HFFc6 (cell line): ENCODE data around the gene MAPRE2. TPM values are rescaled to one million over a fixed set of nuclear protein-coding genes. Genes with fewer than 3 reads are reported as not detected.

Experiments used
- DNase-seq: peaks from one replicate; pipeline ENCODE4 v3.0.0-alpha.2; 2018
- H3K27ac Mint-ChIP-seq: 2 replicates; pipeline ENCODE4 v1.8.0; 2020; ENCODE audit warnings: mild to moderate bottlenecking, mixed read lengths
- H3K27me3 Mint-ChIP-seq: 2 replicates; pipeline ENCODE4 v1.8.0; 2021; ENCODE audit warnings: mild to moderate bottlenecking, moderate library complexity, mixed read lengths; ENCODE audit not compliant: insufficient read depth
- H3K36me3 Mint-ChIP-seq: 2 replicates; pipeline ENCODE4 v1.8.0; 2021; ENCODE audit warnings: low read depth, mixed read lengths
- H3K4me1 Mint-ChIP-seq: 2 replicates; pipeline ENCODE4 v1.8.0; 2020; ENCODE audit warnings: low read depth, mixed read lengths
- H3K4me3 Mint-ChIP-seq: 2 replicates; pipeline ENCODE4 v1.8.0; 2020; ENCODE audit warnings: mild to moderate bottlenecking, moderate library complexity, mixed read lengths
- H3K9me3 Mint-ChIP-seq: 2 replicates; pipeline ENCODE4 v1.8.0; 2020; ENCODE audit warnings: mild to moderate bottlenecking, mixed read lengths
- total RNA-seq, 6 experiments: library from RNA; stranded (reverse); fragmentation: NEBNext Ultra II Directional; extraction: Animal tissue kit (Norgen Biotek cat#: 25700); gene quantifications; 2 replicates in 1 of 6; 3 replicates in 5 of 6; pipeline ENCODE4 v1.2.3, GENCODE V29; 2021
- TF ChIP-seq, protein P1 (sequence below): fragments of 200-600 bp; sonication (generic); IDR thresholded peaks from 2 replicates; pipeline ENCODE4 v1.5.0; 2021; ENCODE audit warnings: antibody characterized with exemption, mild to moderate bottlenecking

Gene MAPRE2
- total RNA-seq, 6 experiments from 2014 or later: 22.4 to 39.1 (median 24.4) TPM

DNA sequence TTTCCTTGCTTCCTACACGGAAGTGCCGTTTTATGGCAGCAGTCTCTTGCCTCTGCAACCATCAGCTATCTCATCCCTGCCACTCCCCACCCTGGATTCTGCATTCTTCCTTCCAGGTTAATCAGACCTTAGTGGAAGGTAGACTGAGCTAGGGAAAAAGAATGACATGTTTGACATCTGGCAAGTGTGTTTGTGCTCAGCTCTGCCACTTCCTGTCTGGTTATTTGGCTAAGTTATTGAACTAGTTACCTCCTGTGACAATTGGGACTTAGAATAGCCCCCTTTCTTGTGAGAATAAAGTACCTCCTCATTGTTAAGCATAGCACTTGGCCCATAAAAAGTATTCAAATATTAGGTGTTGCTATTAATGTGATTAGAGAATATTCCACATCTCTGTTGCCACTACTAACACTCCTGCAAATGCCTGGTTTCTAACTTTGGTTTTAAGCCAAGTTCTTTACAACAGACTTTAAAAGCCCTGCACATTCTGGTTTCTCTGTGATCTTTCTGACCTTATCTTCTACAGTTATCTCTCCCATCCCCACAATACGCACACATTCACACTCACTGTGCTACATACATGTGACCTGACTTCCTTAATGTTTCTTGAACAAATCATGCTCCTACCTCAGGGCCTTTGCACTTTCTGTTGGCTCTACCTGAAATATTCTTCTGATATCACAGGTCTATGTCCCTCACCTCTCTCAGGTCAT, 10.8 kb upstream of the MAPRE2 start:
- DNase-seq: no peak
- Mint-ChIP-seq H3K4me3 (no peak overlapping the region), H3K4me1 (peaks cover 29% of the 10 kb centered on the region), H3K9me3 (no peaks in the 10 kb centered on the region), H3K27ac (peak overlapping the region; percentile 85; the same call in 1 of the 2 replicates), H3K27me3 (no peaks in the 10 kb centered on the region), H3K36me3 (no peaks in the 10 kb centered on the region)
- TF ChIP-seq, protein P1, sequence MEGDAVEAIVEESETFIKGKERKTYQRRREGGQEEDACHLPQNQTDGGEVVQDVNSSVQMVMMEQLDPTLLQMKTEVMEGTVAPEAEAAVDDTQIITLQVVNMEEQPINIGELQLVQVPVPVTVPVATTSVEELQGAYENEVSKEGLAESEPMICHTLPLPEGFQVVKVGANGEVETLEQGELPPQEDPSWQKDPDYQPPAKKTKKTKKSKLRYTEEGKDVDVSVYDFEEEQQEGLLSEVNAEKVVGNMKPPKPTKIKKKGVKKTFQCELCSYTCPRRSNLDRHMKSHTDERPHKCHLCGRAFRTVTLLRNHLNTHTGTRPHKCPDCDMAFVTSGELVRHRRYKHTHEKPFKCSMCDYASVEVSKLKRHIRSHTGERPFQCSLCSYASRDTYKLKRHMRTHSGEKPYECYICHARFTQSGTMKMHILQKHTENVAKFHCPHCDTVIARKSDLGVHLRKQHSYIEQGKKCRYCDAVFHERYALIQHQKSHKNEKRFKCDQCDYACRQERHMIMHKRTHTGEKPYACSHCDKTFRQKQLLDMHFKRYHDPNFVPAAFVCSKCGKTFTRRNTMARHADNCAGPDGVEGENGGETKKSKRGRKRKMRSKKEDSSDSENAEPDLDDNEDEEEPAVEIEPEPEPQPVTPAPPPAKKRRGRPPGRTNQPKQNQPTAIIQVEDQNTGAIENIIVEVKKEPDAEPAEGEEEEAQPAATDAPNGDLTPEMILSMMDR: no peak

DNA sequence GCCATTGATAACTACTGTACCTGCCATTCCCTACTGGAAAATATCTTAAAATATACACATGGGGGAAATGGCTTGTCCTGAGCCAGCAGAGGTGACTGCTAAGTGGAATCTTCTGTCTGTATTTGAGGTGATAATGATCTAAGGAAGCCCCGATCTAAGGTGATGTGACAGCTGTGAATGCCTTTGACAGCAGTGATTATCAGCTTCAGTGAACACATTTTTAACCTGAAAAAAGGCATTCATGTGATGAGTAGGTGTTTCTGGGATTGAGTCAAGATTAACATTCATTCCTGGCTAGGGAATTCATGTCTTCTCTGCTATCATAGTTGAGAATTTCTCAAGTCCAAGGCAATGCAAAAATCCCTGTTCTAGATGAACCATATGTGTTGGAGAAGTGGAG, 9.1 kb upstream of the MAPRE2 start:
- H3K27me3 Mint-ChIP-seq: peaks cover 3% of the 10 kb centered on the region
- peaks cover 29% of the 10 kb centered on the region for H3K4me1 Mint-ChIP-seq
- H3K36me3 Mint-ChIP-seq: no peaks in the 10 kb centered on the region
- TF ChIP-seq, protein P1: no peak
- DNase-seq: no peak
- no peaks in the 10 kb centered on the region for H3K9me3 Mint-ChIP-seq
- no peak overlapping the region for H3K27ac Mint-ChIP-seq
- no peak overlapping the region for H3K4me3 Mint-ChIP-seq

DNA sequence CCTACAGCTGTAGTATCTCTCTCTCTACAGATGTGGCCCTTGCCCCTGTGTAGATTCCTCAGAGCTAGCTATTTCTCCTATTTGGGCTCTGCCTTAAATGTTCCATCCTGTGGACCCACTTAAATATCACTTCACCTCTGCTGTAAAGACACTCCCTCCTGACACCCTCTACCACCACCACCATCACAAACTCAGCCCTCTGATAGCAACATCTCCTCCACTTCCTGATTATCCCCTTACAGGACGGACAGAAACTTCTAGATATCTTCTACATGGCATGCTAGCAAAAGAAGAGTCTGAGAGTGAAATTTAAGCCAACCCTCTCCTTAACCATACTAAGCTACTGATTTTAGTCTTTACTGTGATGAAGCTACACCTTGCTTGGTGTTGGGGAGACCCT, 3.2 kb upstream of the MAPRE2 start:
- DNase-seq: no peak
- TF ChIP-seq, protein P1: no peak
- Mint-ChIP-seq H3K36me3 (no peaks in the 10 kb centered on the region), H3K27me3 (peaks cover 3% of the 10 kb centered on the region), H3K4me1 (peaks cover 41% of the 10 kb centered on the region), H3K4me3 (no peak overlapping the region), H3K9me3 (no peaks in the 10 kb centered on the region), H3K27ac (no peak overlapping the region)

- Mint-ChIP-seq H3K27ac (peak overlapping the region; percentile 73; the same call in 1 of the 2 replicates), H3K4me3 (no peak overlapping the region), H3K4me1 (peaks cover 50% of the 10 kb centered on the region), H3K36me3 (no peaks in the 10 kb centered on the region), H3K27me3 (peaks cover 3% of the 10 kb centered on the region), H3K9me3 (no peaks in the 10 kb centered on the region)
- DNase-seq: no peak
- TF ChIP-seq, protein P1: no peak
These were observed 2.2 kb upstream of the MAPRE2 start for GRCh38 chr18:35038881-35039491.

- Mint-ChIP-seq H3K36me3 (no peaks in the 10 kb centered on the region), H3K27me3 (peaks cover 3% of the 10 kb centered on the region), H3K4me1 (peaks cover 63% of the 10 kb centered on the region), H3K9me3 (no peaks in the 10 kb centered on the region), H3K4me3 (peak overlapping the region; percentile 99), H3K27ac (peak overlapping the region; percentile 95)
- DNase-seq: no peak
- TF ChIP-seq, protein P1: no peak
These were observed 600 bp upstream of the MAPRE2 start for GRCh38 chr18:35040638-35040987.
